ENCODE measurements around the gene MISP3. TPM values are rescaled to one million over a fixed set of nuclear protein-coding genes. Genes with fewer than 3 reads are reported as not detected.

The MISP3 gene
- total and polyA plus RNA-seq, 2 of the 8 experiments (the other 6 are each of a cell fraction or from before 2014, with no cell fraction given): 0.74 to 1.4 TPM

DNA sequence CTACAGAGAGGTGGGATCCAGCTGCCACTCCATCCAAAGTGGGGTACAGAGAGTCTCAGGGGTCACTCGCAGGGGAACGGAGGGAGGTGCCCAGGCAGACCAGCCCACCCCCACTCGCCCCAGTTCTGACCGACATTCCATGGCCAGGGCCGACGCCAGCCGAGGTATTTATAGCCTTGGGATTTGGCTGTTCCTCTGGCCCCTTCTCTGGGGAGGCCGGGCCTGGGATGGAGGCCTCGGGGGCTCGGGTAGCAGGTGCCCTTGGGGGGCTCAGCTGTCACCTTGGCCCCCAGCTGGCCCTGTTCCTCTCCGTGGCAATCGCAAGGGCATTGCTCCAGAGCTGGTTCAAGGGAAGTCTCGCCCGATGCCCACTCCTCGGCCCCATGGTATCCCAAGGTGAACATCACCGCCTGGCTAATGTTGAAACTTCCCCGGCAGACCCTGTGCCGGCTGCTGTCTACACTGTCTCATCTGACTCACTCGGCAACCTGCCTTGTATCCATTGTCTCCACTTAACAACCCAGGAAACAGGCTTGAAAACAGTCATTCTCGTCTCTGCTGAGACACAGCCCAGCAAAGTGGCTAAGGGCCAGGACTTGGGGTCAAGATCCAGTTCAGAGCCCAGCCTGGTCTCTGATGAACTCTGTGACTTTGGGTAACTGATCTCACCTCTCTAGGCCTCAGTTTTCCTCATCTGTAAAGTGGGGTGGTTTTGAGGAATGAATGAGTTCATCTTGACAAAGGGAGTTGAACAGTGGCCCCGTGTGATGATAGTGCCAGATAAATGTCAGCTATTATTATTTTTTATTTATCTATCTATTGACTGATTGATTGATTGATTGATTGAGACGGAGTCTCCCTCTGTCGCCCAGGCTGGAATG lies 35.2 kb downstream of the MISP3 start:
- Histone ChIP-seq H2AK5ac (ENCODE audit: low read depth, low read length) (no peak overlapping the region), H3K36me3 (ENCODE audit: control insufficient read depth in 2 of 4, insufficient read depth in 4 of 4, low read length in 3 of 4) (no peaks in the 10 kb centered on the region), H4K5ac (ENCODE audit: insufficient read length, low read depth, low read length) (no peak overlapping the region), H3K14ac (ENCODE audit: insufficient read length) (no peak overlapping the region), H4K20me1 (replicated peaks in 1 of 2; ENCODE audit: control insufficient read depth in 1 of 2, insufficient read depth in 2 of 2, low read length in 2 of 2) (peaks cover 2 to 3% of the 10 kb centered on the region in 2 experiments), H3K4me3 (ENCODE audit: extremely low read depth in 1 of 4, insufficient read depth in 2 of 4, low read depth in 3 of 4, low read length in 4 of 4) (no peak overlapping the region), H3K56ac (replicated peaks; ENCODE audit: insufficient read length, low read depth, low read length) (no peak overlapping the region), H3K4me1 (replicated peaks in 1 of 4; ENCODE audit: control insufficient read depth in 3 of 4, insufficient read depth in 4 of 4, low read length in 3 of 4) (peaks cover 4 to 10% (median 7%) of the 10 kb centered on the region in 4 experiments), H3K27me3 (replicated peaks in 1 of 4; ENCODE audit: control insufficient read depth in 3 of 4, extremely low read depth in 1 of 4, insufficient read depth in 3 of 4, low read length in 3 of 4) (no peaks in the 10 kb centered on the region), H2AFZ (ENCODE audit: low read length) (no peak overlapping the region), H3K27ac (ENCODE audit: low read depth, low read length) (no peak overlapping the region), H3K79me1 (ENCODE audit: low read depth, low read length) (peaks cover 4% of the 10 kb centered on the region; the same call in 1 of the 2 replicates), H2BK120ac (replicated peaks; ENCODE audit: low read depth, low read length) (no peak overlapping the region), H3K18ac (ENCODE audit: extremely low read depth, low read length) (no peak overlapping the region), H3K9ac (replicated peaks in 1 of 4; ENCODE audit: extremely low read depth in 1 of 4, low read depth in 3 of 4, low read length in 3 of 4) (no peak overlapping the region), H2BK20ac (ENCODE audit: low read length) (no peak overlapping the region; the same call in 1 of the 2 replicates), H3K23me2 (ENCODE audit: low read depth, low read length) (no peaks in the 10 kb centered on the region), H4K91ac (replicated peaks; ENCODE audit: insufficient read length, low read length) (no peak overlapping the region), H4K8ac (ENCODE audit: extremely low read depth, insufficient read depth, low read length) (no peak overlapping the region), H3K4ac (replicated peaks; ENCODE audit: insufficient read length, low read depth, low read length) (no peak overlapping the region), H2BK5ac (ENCODE audit: low read depth, low read length) (no peak overlapping the region), H2BK15ac (ENCODE audit: low read length) (no peak overlapping the region), H3K4me2 (ENCODE audit: insufficient read depth in 1 of 2, low read depth in 2 of 2, low read length in 2 of 2) (no peak overlapping the region), H3K79me2 (ENCODE audit: control insufficient read depth in 1 of 2, insufficient read depth in 2 of 2, low read length in 2 of 2) (no peaks in the 10 kb centered on the region), H2BK12ac (ENCODE audit: low read depth, low read length) (no peak overlapping the region), H3K23ac (ENCODE audit: insufficient read length) (no peak overlapping the region), H3K9me3 (ENCODE audit: insufficient read depth in 2 of 2, low read depth in 1 of 2, low read length in 1 of 2) (no peaks in the 10 kb centered on the region)
- no peak for FAIRE-seq
- TF ChIP-seq KDM1A (IDR thresholded peaks at IDR 0.05; ENCODE audit: borderline replicate concordance, low read length) (0 out of 2 replicates have a peak, but pooled peaks have one; percentile 40), SIN3A (conservative IDR thresholded peaks at IDR 0.05 in 1 of 2, IDR thresholded peaks at IDR 0.05 in 1 of 2; ENCODE audit: low read depth in 1 of 2, low read length in 2 of 2) (no peak)
- ChIA-PET CTCF (ENCODE audit: partially characterized antibody) (interaction anchor here (0.6 to 11.3 kb wide), 7 partner anchors 11 to 657 kb away, joined by 3 to 105 read pairs (median 4); partner anchors contain the start of gene ASF1B), POLR2A (ENCODE audit: partially characterized antibody) (interaction anchor here (0.7 to 2.2 kb wide), 3 partner anchors 16 to 142 kb away, joined by 3 to 4 read pairs (median 3); no protein-coding TSS in a partner anchor)
- DNase-seq (ENCODE audit: low read depth in 1 of 2, low spot score in 2 of 2): no peak
- 87% methylated on average over 23 of the region's 23 CpGs; no CpG with 5 or more reads in 1 of the 2 experiments for WGBS, 2 experiments (ENCODE audit: extremely low coverage in 1 of 2, insufficient coverage in 1 of 2, insufficient read length in 1 of 2, insufficient replicate concordance in 2 of 2, low coverage in 1 of 2, low lambda C conversion rate in 2 of 2, missing lambda C conversion rate in 1 of 2)
